HG03565 (cell line): ENCODE measurements around the gene MBLAC1.

Experiments used
- ATAC-seq: cut with Tn5 transposase; IDR thresholded peaks from one replicate; pipeline ENCODE4 v1.9.1; 2021; ENCODE audit warnings: mild to moderate bottlenecking, moderate library complexity; ENCODE audit not compliant: unreplicated experiment

The MBLAC1 gene

GRCh38 chr7:100126931-100127865, at the start of gene MBLAC1:
Gene MBLAC1 (plus strand): TSS chr7:100126967. CDS start chr7:100127396, 429 bp downstream.
- ATAC-seq: peak; percentile 42

- ATAC-seq: no peak
These were observed 49.6 kb upstream of the MBLAC1 start for GRCh38 chr7:100077205-100077604.

- no peak for ATAC-seq
These were observed 47.7 kb upstream of the MBLAC1 start for GRCh38 chr7:100079024-100079560.

GRCh38 chr7:100080907-100081534, 45.7 kb upstream of the MBLAC1 start:
- ATAC-seq: no peak

- peak; percentile 73 for ATAC-seq
These were observed 45.1 kb upstream of the MBLAC1 start, which contains the start of gene ZNF3 for GRCh38 chr7:100081535-100082102. Gene ZNF3 (minus strand): TSS chr7:100081723. CDS start chr7:100077357, 4,366 bp downstream.

- no peak for ATAC-seq
These were observed 43.8 kb upstream of the MBLAC1 start for GRCh38 chr7:100082978-100083377.

- no peak for ATAC-seq
These were observed 41.3 kb upstream of the MBLAC1 start for GRCh38 chr7:100085515-100085914.

- ATAC-seq: no peak
These were observed 39.6 kb upstream of the MBLAC1 start for GRCh38 chr7:100087055-100087750.

- ATAC-seq: no peak
These were observed 38.6 kb upstream of the MBLAC1 start for GRCh38 chr7:100088095-100088620.

- no peak for ATAC-seq
These were observed 37.9 kb upstream of the MBLAC1 start, which contains the start of gene COPS6 for GRCh38 chr7:100088621-100089457. Gene COPS6 (plus strand): TSS chr7:100088969. CDS start chr7:100088991, 22 bp downstream.

- no peak for ATAC-seq
These were observed 37.1 kb upstream of the MBLAC1 start for GRCh38 chr7:100089458-100090196.

- no peak for ATAC-seq
These were observed 36.0 kb upstream of the MBLAC1 start for GRCh38 chr7:100090527-100091410.

- no peak for ATAC-seq
These were observed 35.2 kb upstream of the MBLAC1 start for GRCh38 chr7:100091411-100092181.

- no peak for ATAC-seq
These were observed 33.7 kb upstream of the MBLAC1 start for GRCh38 chr7:100093054-100093453.

- no peak for ATAC-seq
These were observed 33.3 kb upstream of the MBLAC1 start for GRCh38 chr7:100093498-100093897.

GRCh38 chr7:100093925-100094486, 32.8 kb upstream of the MBLAC1 start:
- no peak for ATAC-seq

- ATAC-seq: no peak
These were observed 31.5 kb upstream of the MBLAC1 start for GRCh38 chr7:100095289-100095688.
